GM12878 (cell line): ENCODE data around the gene TMEM266. TPM values are rescaled to one million over a fixed set of nuclear protein-coding genes. Genes with fewer than 3 reads are reported as not detected.

Source experiments
- ATAC-seq: fragments of 200-7000 bp; cut with Tn5 transposase; 3 replicates; pipeline ENCODE4 v1.9.1; 2020; ENCODE audit warnings: mild to moderate bottlenecking, moderate library complexity
- BruUV-seq: library from RNA; stranded (reverse); fragments of 400-500 nt; replicated peaks from 2 replicates; lab custom pipeline; 2021; lab: Mats Ljungman, UMichigan
- CTCF ChIA-PET: fragments of 300-600 bp; sonication (Branson Sonifier 250); formaldehyde crosslinking; extraction: SDS; loops from one replicate; lab custom pipeline; 2021; ENCODE audit warnings: inconsistent platforms; lab: Yijun Ruan, JAX
- POLR2A ChIA-PET: fragments of 350-600 bp; formaldehyde crosslinking; extraction: SDS; loops from one replicate; lab custom pipeline; 2021; ENCODE audit warnings: inconsistent platforms; lab: Charles Lee
- RAD21 ChIA-PET: fragments of 300-600 bp; sonication (Branson Sonifier 250); formaldehyde crosslinking; loops from one replicate; lab custom pipeline; 2023; ENCODE audit warnings: antibody characterized with exemption; ENCODE audit not compliant: unreplicated experiment; lab: Charles Lee
- SMC1A ChIA-PET: fragments of 300-600 bp; sonication (Branson Sonifier 250); formaldehyde crosslinking; loops from one replicate; lab custom pipeline; 2023; ENCODE audit not compliant: unreplicated experiment, uncharacterized antibody; lab: Charles Lee
- DNase-seq: peaks from one replicate; pipeline ENCODE4 v3.0.0-alpha.2; 2011; ENCODE audit warnings: low read depth, low spot score
- FAIRE-seq: peaks from 3 replicates; lab custom pipeline; 2011; peaks lifted over from hg19 to GRCh38; lab: Jason Lieb, UNC
- H2AFZ ChIP-seq: 2 replicates; pipeline ENCODE4 v1.6.0; 2011; ENCODE audit warnings: low read depth, low read length, control low read depth; ENCODE audit not compliant: control insufficient read depth
- H3K27ac ChIP-seq: 2 replicates; pipeline ENCODE4 v1.5.1; 2011; ENCODE audit warnings: control low read depth; ENCODE audit not compliant: control insufficient read depth, insufficient read depth
- H3K27me3 ChIP-seq, 2 experiments: replicated peaks in 1 of 2; 2 replicates each; pipeline versions ENCODE4 v1.6.0 to v1.6.1; 2011; ENCODE audit warnings: low read length in 1 of 2; ENCODE audit not compliant: control insufficient read depth in 2 of 2, insufficient read depth in 2 of 2
- H3K36me3 ChIP-seq, 2 experiments: 2 replicates each; pipeline ENCODE4 v1.5.1; 2011; ENCODE audit warnings: low read length in 1 of 2; ENCODE audit not compliant: control insufficient read depth in 2 of 2, insufficient read depth in 2 of 2
- H3K4me1 ChIP-seq: 2 replicates; pipeline ENCODE4 v1.6.1; 2011; ENCODE audit warnings: mild to moderate bottlenecking, low read length, moderate library complexity, mixed read lengths; ENCODE audit not compliant: control insufficient read depth, insufficient read depth
- H3K4me2 ChIP-seq: 2 replicates; pipeline ENCODE4 v1.6.0; 2011; ENCODE audit warnings: control low read depth; ENCODE audit not compliant: control insufficient read depth, insufficient read depth
- H3K4me3 ChIP-seq: fragments of 200-600 bp; sonication (generic); 2 replicates; pipeline ENCODE4 v1.5.1; 2016
- H3K79me2 ChIP-seq: 2 replicates; pipeline ENCODE4 v1.6.0; 2011; ENCODE audit warnings: low read length; ENCODE audit not compliant: control insufficient read depth, insufficient read depth
- H3K9ac ChIP-seq: 2 replicates; pipeline ENCODE4 v1.8.0; 2011; ENCODE audit warnings: low read length, control low read depth, mixed read lengths; ENCODE audit not compliant: control insufficient read depth, insufficient read depth
- H3K9me3 ChIP-seq: replicated peaks from 3 replicates; pipeline ENCODE4 v1.5.1; 2011; ENCODE audit warnings: mild to moderate bottlenecking, low read length; ENCODE audit not compliant: control insufficient read depth, insufficient read depth
- H4K20me1 ChIP-seq: 2 replicates; pipeline ENCODE4 v1.6.0; 2011; ENCODE audit not compliant: control insufficient read depth, insufficient read depth
- CHD1 ChIP-seq: IDR thresholded peaks from 2 replicates; pipeline ENCODE4 v1.6.1; 2012; ENCODE audit warnings: low read depth, low read length, improper control_type of control experiment
- CHD4 ChIP-seq: fragments of 200-600 bp; sonication (generic); IDR thresholded peaks from 2 replicates; pipeline ENCODE4 v1.6.1; 2016; ENCODE audit warnings: mild to moderate bottlenecking
- EED ChIP-seq: sonication (generic); IDR thresholded peaks from 2 replicates; pipeline ENCODE4 v1.6.1; 2016; ENCODE audit warnings: antibody characterized with exemption, low read depth
- IKZF2 ChIP-seq, 2 experiments: fragments of 450-650 bp; IDR thresholded peaks; 2 replicates each; pipeline ENCODE4 v1.6.1; 2017; ENCODE audit warnings: mild to moderate bottlenecking in 2 of 2, moderate library complexity in 2 of 2
- MXI1 ChIP-seq: fragments of 150-350 bp; IDR thresholded peaks from 2 replicates; pipeline ENCODE4 v1.6.1; 2011; ENCODE audit warnings: low read depth, mild to moderate bottlenecking, inconsistent platforms, low read length, improper control_type of control experiment
- NFYA ChIP-seq: IDR thresholded peaks from 2 replicates; pipeline ENCODE4 v1.6.1; 2011; ENCODE audit warnings: low read depth, mild to moderate bottlenecking, low read length, improper control_type of control experiment, borderline replicate concordance
- NFYB ChIP-seq: IDR thresholded peaks from 2 replicates; pipeline ENCODE4 v1.6.1; 2011; ENCODE audit warnings: low read depth, mild to moderate bottlenecking, low read length, improper control_type of control experiment, moderate library complexity; ENCODE audit not compliant: insufficient read depth
- NR2F1 ChIP-seq: fragments of 450-650 bp; conservative IDR thresholded peaks from 2 replicates; pipeline ENCODE4 v1.6.1; 2017; ENCODE audit warnings: mild to moderate bottlenecking
- POLR2A ChIP-seq: IDR thresholded peaks from 2 replicates; pipeline ENCODE4 v1.6.1; 2011; ENCODE audit warnings: low read depth, mild to moderate bottlenecking, low read length
- RBBP5 ChIP-seq: fragments of 200-600 bp; sonication (generic); conservative IDR thresholded peaks from 2 replicates; pipeline ENCODE4 v1.6.1; 2016
- SIN3A ChIP-seq: IDR thresholded peaks from 2 replicates; pipeline ENCODE4 v1.6.1; 2012; ENCODE audit warnings: low read depth, low read length, improper control_type of control experiment
- SMAD5 ChIP-seq: IDR thresholded peaks from 2 replicates; pipeline ENCODE4 v1.6.1; 2016; ENCODE audit warnings: antibody characterized with exemption, low read depth
- TBL1XR1 ChIP-seq: IDR thresholded peaks from 2 replicates; pipeline ENCODE4 v1.6.1; 2012; ENCODE audit warnings: low read depth, low read length, improper control_type of control experiment
- YBX1 ChIP-seq: fragments of 450-650 bp; IDR thresholded peaks from 2 replicates; pipeline ENCODE4 v1.6.1; 2016; ENCODE audit warnings: antibody characterized with exemption
- ZNF207 ChIP-seq: fragments of 450-650 bp; IDR thresholded peaks from 2 replicates; pipeline ENCODE4 v1.6.1; 2014; ENCODE audit warnings: antibody characterized with exemption, mild to moderate bottlenecking, borderline replicate concordance
- WGBS: methylation state at CpG from one replicate; pipeline ENCODE4 v1.1.6; 2016; ENCODE audit warnings: low lambda C conversion rate; ENCODE audit not compliant: insufficient replicate concordance, insufficient coverage; ENCODE audit errors: missing lambda C conversion rate; 5-methylcytosine and 5-hydroxymethylcytosine counted together
- in situ Hi-C: fragments of 300-500 bp; cut with MboI; formaldehyde crosslinking; loops from 9 replicates; pipeline ENCODE4 v1.14.3; 2018; ENCODE audit warnings: mixed read lengths
- intact Hi-C: fragments of 100-400 bp; cut with micrococcal nuclease; formaldehyde crosslinking; loops from one replicate; pipeline ENCODE4 v1.14.2; 2022; ENCODE audit not compliant: unreplicated experiment
- polyA plus RNA-seq, 11 experiments: library from polyadenylated mRNA; depleted of rRNA in 4 of 11; unstranded in 6 of 11; stranded (reverse) in 5 of 11; fragments of >200 nt; fragmentation: Nextera tagmentation in 4 of 11; fragmentation: Illumina TruSeq in 1 of 11; extraction: Ambion mirVana in 4 of 11; extraction: Trizol in 1 of 11; gene quantifications; 1 replicate in 1 of 11; 2 replicates in 10 of 11; pipeline versions ENCODE4 v1.2.1 to v1.2.3, GENCODE V29; 2011 to 2016; ENCODE audit warnings: inconsistent platforms in 2 of 11, missing spikeins in 2 of 11, low read depth in 1 of 11
- total RNA-seq, 4 experiments: library from RNA; depleted of rRNA in 3 of 4; stranded (reverse); fragments of >200 nt in 3 of 4; fragmentation: Illumina TruSeq in 1 of 4; extraction: Trizol in 1 of 4; gene quantifications; 2 replicates each; pipeline versions ENCODE4 v1.2.1 to v1.2.3, GENCODE V29; 2013 to 2021
- TF ChIP-seq, protein P1 (sequence below): fragments of 450-650 bp; IDR thresholded peaks from 2 replicates; pipeline ENCODE4 v1.6.1; 2016; ENCODE audit warnings: mild to moderate bottlenecking
- TF ChIP-seq, protein P2 (sequence below): fragments of 450-650 bp; formaldehyde crosslinking; IDR thresholded peaks from 2 replicates; pipeline ENCODE4 v1.5.0; 2022; ENCODE audit warnings: mild to moderate bottlenecking, missing genetic modification characterization
- TF ChIP-seq, protein P3 (sequence below): IDR thresholded peaks from 2 replicates; pipeline ENCODE4 v1.6.1; 2011; ENCODE audit warnings: low read depth, mild to moderate bottlenecking, low read length, moderate library complexity, borderline replicate concordance; ENCODE audit errors: extremely low read depth
- TF ChIP-seq, protein P4 (sequence below): IDR thresholded peaks from 2 replicates; pipeline ENCODE4 v1.6.1; 2012; ENCODE audit warnings: low read length, inconsistent platforms

TMEM266 gene
- total and polyA plus RNA-seq, 10 of the 15 experiments (the other 5 are each of a cell fraction or from before 2014, with no cell fraction given), result 0.11 to 0.70 (median 0.39) TPM

DNA sequence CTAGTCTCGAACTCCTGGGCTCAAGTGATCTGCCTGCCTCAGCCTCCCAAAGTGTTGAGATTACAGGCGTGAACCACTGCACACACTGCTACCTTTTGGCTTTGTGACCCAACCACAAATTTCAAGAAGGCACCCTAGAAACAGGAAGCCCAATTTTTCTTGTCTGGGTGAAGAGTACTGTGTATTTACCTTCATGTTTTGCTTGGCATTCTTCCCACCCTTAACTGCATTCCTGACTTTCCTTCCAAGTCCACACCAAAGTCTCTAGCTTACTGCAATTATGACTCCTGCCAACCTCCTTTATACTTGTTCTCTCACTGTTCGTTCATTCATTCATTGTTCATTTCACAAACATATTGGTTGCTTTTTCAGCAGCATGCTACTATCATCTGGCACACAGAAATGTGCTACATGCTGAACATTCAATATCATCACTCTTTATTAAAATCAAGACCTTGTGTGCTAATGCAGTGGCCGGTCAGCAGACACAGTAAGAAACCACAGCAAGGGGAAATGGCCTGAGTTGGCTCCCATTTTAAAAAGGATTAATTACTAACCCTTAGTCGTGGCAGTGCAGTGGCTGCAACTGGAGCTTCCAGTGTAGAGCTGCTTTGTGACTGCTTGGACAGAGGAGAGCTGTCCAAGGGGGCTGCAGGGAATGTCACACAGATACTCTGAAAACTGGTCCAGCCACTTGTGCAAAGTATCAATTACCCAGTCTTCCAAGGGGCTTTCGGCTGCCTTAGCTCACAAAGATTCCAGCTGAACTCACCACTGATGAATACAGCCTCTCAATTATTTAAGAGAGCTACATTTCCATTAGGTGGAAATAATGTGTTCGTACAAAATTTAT lies 157.5 kb downstream of the TMEM266 start:
- no peak overlapping the region for H3K9ac ChIP-seq
- 88% methylated on average over 7 of the region's 7 CpGs for WGBS
- no peak overlapping the region for H3K27ac ChIP-seq
- no peak overlapping the region for H3K4me2 ChIP-seq
- ChIA-PET CTCF (interaction anchor here (0.5 to 2.9 kb wide), 3 partner anchors 19 to 408 kb away, joined by 3 to 12 read pairs (median 3); no protein-coding TSS in a partner anchor), SMC1A (interaction anchor here (1.1 to 1.6 kb wide), 3 partner anchors 9 to 19 kb away, joined by 3 read pairs; no protein-coding TSS in a partner anchor), POLR2A (no interaction called here), RAD21 (interaction anchor here (1.6 kb wide), 1 partner anchor 26 kb away, joined by 4 read pairs; no protein-coding TSS in a partner anchor)
- DNase-seq, result no peak
- peaks cover 7% of the 10 kb centered on the region; the same call in 1 of the 2 replicates for H3K4me1 ChIP-seq
- no peak overlapping the region for H3K4me3 ChIP-seq
- peaks cover 6 to 16% of the 10 kb centered on the region in 2 experiments for H3K36me3 ChIP-seq
- BruUV-seq, result no TSS peak
- no peaks in the 10 kb centered on the region for H4K20me1 ChIP-seq
- in situ Hi-C loops, result no loop called here
- TF ChIP-seq SIN3A (no peak), ZNF207 (no peak), NFYB (no peak), NR2F1 (no peak), CHD4 (no peak), MXI1 (no peak), POLR2A (no peak), YBX1 (no peak), RBBP5 (no peak), CHD1 (no peak), EED (no peak), IKZF2 (IDR thresholded peaks at IDR 0.05) (no peak), SMAD5 (no peak), NFYA (no peak), TBL1XR1 (no peak)
- TF ChIP-seq, protein P1, sequence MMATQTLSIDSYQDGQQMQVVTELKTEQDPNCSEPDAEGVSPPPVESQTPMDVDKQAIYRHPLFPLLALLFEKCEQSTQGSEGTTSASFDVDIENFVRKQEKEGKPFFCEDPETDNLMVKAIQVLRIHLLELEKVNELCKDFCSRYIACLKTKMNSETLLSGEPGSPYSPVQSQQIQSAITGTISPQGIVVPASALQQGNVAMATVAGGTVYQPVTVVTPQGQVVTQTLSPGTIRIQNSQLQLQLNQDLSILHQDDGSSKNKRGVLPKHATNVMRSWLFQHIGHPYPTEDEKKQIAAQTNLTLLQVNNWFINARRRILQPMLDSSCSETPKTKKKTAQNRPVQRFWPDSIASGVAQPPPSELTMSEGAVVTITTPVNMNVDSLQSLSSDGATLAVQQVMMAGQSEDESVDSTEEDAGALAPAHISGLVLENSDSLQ, result no peak
- TF ChIP-seq, protein P2, sequence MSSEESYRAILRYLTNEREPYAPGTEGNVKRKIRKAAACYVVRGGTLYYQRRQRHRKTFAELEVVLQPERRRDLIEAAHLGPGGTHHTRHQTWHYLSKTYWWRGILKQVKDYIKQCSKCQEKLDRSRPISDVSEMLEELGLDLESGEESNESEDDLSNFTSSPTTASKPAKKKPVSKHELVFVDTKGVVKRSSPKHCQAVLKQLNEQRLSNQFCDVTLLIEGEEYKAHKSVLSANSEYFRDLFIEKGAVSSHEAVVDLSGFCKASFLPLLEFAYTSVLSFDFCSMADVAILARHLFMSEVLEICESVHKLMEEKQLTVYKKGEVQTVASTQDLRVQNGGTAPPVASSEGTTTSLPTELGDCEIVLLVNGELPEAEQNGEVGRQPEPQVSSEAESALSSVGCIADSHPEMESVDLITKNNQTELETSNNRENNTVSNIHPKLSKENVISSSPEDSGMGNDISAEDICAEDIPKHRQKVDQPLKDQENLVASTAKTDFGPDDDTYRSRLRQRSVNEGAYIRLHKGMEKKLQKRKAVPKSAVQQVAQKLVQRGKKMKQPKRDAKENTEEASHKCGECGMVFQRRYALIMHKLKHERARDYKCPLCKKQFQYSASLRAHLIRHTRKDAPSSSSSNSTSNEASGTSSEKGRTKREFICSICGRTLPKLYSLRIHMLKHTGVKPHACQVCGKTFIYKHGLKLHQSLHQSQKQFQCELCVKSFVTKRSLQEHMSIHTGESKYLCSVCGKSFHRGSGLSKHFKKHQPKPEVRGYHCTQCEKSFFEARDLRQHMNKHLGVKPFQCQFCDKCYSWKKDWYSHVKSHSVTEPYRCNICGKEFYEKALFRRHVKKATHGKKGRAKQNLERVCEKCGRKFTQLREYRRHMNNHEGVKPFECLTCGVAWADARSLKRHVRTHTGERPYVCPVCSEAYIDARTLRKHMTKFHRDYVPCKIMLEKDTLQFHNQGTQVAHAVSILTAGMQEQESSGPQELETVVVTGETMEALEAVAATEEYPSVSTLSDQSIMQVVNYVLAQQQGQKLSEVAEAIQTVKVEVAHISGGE, result no peak
- TF ChIP-seq, protein P3, sequence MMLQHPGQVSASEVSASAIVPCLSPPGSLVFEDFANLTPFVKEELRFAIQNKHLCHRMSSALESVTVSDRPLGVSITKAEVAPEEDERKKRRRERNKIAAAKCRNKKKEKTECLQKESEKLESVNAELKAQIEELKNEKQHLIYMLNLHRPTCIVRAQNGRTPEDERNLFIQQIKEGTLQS, result no peak
- TF ChIP-seq, protein P4, sequence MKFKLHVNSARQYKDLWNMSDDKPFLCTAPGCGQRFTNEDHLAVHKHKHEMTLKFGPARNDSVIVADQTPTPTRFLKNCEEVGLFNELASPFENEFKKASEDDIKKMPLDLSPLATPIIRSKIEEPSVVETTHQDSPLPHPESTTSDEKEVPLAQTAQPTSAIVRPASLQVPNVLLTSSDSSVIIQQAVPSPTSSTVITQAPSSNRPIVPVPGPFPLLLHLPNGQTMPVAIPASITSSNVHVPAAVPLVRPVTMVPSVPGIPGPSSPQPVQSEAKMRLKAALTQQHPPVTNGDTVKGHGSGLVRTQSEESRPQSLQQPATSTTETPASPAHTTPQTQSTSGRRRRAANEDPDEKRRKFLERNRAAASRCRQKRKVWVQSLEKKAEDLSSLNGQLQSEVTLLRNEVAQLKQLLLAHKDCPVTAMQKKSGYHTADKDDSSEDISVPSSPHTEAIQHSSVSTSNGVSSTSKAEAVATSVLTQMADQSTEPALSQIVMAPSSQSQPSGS, result no peak
- ATAC-seq, result no peak
- no peaks in the 10 kb centered on the region for H3K79me2 ChIP-seq
- H3K27me3 ChIP-seq, result no peaks in the 10 kb centered on the region
- H2AFZ ChIP-seq, result no peak overlapping the region
- no peak for FAIRE-seq
- intact Hi-C loops, result no loop called here
- H3K9me3 ChIP-seq, result peaks cover 2% of the 10 kb centered on the region; the same call in 2 of the 3 replicates
